NOMO-1 treated with dmso at 0.1 percent for 144 hours (cell line): ENCODE data around the gene RBM15B.
A peak's percentile ranks its signal among the peaks of the same experiment; 100 is the strongest.

Source experiments
- DNase-seq: peaks from one replicate; lab custom pipeline; 2025; ENCODE audit not compliant: unreplicated experiment; lab: John Stamatoyannopoulos, UW

The RBM15B gene

GRCh38 chr3:51390246-51391074, 625 bp upstream of the RBM15B start:
- no peak for DNase-seq

- DNase-seq: no peak
These were observed 675 bp downstream of the RBM15B start for GRCh38 chr3:51391566-51392354.

GRCh38 chr3:51392355-51393133, 1.5 kb downstream of the RBM15B start:
- no peak for DNase-seq

- no peak for DNase-seq
These were observed 2.0 kb downstream of the RBM15B start for GRCh38 chr3:51393134-51393495.

GRCh38 chr3:51393564-51393963, 2.5 kb downstream of the RBM15B start:
- no peak for DNase-seq

GRCh38 chr3:51394541-51394940, 3.5 kb downstream of the RBM15B start:
- no peak for DNase-seq

GRCh38 chr3:51395493-51396213, 4.6 kb downstream of the RBM15B start:
- no peak for DNase-seq

GRCh38 chr3:51396401-51396800, 5.3 kb downstream of the RBM15B start:
- DNase-seq: no peak

- no peak for DNase-seq
These were observed 6.3 kb downstream of the RBM15B start for GRCh38 chr3:51397392-51397791.

GRCh38 chr3:51398595-51399310, 7.7 kb downstream of the RBM15B start:
- DNase-seq: no peak

- no peak for DNase-seq
These were observed 9.1 kb downstream of the RBM15B start for GRCh38 chr3:51400166-51400565.

GRCh38 chr3:51401735-51402134, 10.7 kb downstream of the RBM15B start:
- DNase-seq: peak; percentile 59

- no peak for DNase-seq
These were observed 12.6 kb downstream of the RBM15B start for GRCh38 chr3:51403675-51404074.

- no peak for DNase-seq
These were observed 16.9 kb downstream of the RBM15B start for GRCh38 chr3:51408021-51408420.

GRCh38 chr3:51408813-51409212, 17.7 kb downstream of the RBM15B start:
- DNase-seq: no peak

- no peak for DNase-seq
These were observed 31.1 kb downstream of the RBM15B start for GRCh38 chr3:51422211-51422610.

- DNase-seq: no peak
These were observed 35.8 kb downstream of the RBM15B start for GRCh38 chr3:51426921-51427320.

GRCh38 chr3:51429138-51429537, 38.1 kb downstream of the RBM15B start:
- no peak for DNase-seq

- DNase-seq: no peak
These were observed 43.0 kb downstream of the RBM15B start for GRCh38 chr3:51434110-51434509.

GRCh38 chr3:51434746-51435327, 43.8 kb downstream of the RBM15B start:
- peak; percentile 8 for DNase-seq
